ENCODE data around the gene AGMO. TPM values are rescaled to one million over a fixed set of nuclear protein-coding genes. Genes with fewer than 3 reads are reported as not detected.
A peak's percentile ranks its signal among the peaks of the same experiment; 100 is the strongest.

AGMO gene
- total RNA-seq, 1 donor, result 0.18 TPM

DNA sequence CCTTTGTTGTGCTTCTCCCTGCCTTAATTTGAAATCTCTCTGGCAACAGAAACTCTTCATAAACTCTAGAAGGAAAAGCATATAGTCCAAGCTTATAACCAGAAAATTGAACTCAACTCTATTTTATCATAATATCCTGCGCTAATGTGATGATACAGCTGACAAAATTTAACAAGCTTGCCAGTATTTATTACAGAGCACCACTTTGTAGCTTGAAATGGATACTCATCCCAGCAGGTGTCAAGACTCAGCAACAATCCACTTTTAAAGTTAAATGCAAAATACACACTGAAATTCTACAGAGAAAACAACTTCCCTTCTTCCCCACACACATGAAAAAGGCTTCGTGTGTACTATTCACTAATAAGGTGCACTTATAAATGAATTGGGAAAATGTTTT is 228.9 kb downstream of the AGMO start:
- DNase-seq (ENCODE audit: low read depth), result no peak
- TF ChIP-seq, protein P1, sequence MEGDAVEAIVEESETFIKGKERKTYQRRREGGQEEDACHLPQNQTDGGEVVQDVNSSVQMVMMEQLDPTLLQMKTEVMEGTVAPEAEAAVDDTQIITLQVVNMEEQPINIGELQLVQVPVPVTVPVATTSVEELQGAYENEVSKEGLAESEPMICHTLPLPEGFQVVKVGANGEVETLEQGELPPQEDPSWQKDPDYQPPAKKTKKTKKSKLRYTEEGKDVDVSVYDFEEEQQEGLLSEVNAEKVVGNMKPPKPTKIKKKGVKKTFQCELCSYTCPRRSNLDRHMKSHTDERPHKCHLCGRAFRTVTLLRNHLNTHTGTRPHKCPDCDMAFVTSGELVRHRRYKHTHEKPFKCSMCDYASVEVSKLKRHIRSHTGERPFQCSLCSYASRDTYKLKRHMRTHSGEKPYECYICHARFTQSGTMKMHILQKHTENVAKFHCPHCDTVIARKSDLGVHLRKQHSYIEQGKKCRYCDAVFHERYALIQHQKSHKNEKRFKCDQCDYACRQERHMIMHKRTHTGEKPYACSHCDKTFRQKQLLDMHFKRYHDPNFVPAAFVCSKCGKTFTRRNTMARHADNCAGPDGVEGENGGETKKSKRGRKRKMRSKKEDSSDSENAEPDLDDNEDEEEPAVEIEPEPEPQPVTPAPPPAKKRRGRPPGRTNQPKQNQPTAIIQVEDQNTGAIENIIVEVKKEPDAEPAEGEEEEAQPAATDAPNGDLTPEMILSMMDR (IDR thresholded peaks at IDR 0.05; ENCODE audit: insufficient read depth, low read length), result no peak
- no peak overlapping the region for H3K4me3 ChIP-seq (ENCODE audit: low read depth, low read length)

DNA sequence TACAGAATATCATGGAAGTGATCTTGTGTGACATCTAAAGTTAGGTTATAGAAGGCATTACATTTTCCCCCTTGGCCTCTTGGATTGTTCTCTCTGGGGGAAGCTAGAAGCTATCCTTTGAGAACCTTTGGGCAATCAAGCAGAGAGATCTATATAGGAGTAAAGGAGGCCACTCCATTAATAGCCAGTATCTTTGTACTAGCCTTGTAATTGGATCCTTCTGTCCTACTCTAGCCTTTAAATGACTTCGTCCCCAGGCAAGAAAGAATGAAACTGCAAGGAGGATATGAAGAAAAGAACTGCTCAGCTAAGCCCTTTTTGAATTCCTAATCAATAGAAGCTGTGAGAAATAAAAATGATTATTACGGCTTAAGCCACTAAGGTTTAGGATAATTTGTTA is 230.9 kb downstream of the AGMO start:
- DNase-seq (ENCODE audit: low read depth), result no peak
- TF ChIP-seq, protein P1 (IDR thresholded peaks at IDR 0.05; ENCODE audit: insufficient read depth, low read length), result no peak

DNA sequence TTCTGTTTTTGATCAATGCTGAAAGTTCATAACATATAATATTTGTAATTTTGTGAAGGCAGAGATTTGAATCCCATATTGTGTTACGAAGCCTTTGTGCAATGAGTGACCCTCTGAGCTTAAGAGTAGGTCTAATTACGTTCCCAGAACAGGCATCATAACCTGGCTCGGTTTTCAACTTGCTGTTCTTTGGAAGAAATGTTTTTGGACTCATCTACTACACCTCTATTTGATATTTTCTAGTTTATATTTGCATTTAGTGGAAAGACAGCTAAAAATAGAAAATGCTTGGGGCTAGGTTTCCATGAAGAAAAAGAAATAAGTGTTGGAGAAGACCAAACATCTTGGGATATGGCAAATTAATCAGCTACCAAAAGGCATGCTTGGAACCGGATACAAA is 234.8 kb downstream of the AGMO start:
- no peak overlapping the region for H3K4me3 ChIP-seq (ENCODE audit: low read depth, low read length)
- TF ChIP-seq, protein P1 (IDR thresholded peaks at IDR 0.05; ENCODE audit: insufficient read depth, low read length), result no peak
- DNase-seq (ENCODE audit: low read depth), result no peak

More for the DNA sequence above, 230.9 kb downstream of the AGMO start:
- no peak overlapping the region for H3K4me3 ChIP-seq (ENCODE audit: low read depth, low read length)

- no peak overlapping the region for H3K4me3 ChIP-seq (ENCODE audit: low read depth, low read length)
- peak; percentile 57 for DNase-seq (ENCODE audit: low read depth)
- TF ChIP-seq, protein P1 (IDR thresholded peaks at IDR 0.05; ENCODE audit: insufficient read depth, low read length), result peak; percentile 61
Measured at GRCh38 chr7:15326044-15326644, 235.7 kb downstream of the AGMO start.

GRCh38 chr7:15323550-15323949 is 238.3 kb downstream of the AGMO start:
- no peak overlapping the region for H3K4me3 ChIP-seq (ENCODE audit: low read depth, low read length)
- TF ChIP-seq, protein P1 (IDR thresholded peaks at IDR 0.05; ENCODE audit: insufficient read depth, low read length), result no peak
- DNase-seq (ENCODE audit: low read depth), result peak; percentile 27

- TF ChIP-seq, protein P1 (IDR thresholded peaks at IDR 0.05; ENCODE audit: insufficient read depth, low read length), result no peak
- H3K4me3 ChIP-seq (ENCODE audit: low read depth, low read length), result no peak overlapping the region
- no peak for DNase-seq (ENCODE audit: low read depth)
Measured at GRCh38 chr7:15317215-15317614, 244.6 kb downstream of the AGMO start.

GRCh38 chr7:15315678-15316077 is 246.1 kb downstream of the AGMO start:
- no peak for DNase-seq (ENCODE audit: low read depth)
- TF ChIP-seq, protein P1 (IDR thresholded peaks at IDR 0.05; ENCODE audit: insufficient read depth, low read length), result no peak
- no peak overlapping the region for H3K4me3 ChIP-seq (ENCODE audit: low read depth, low read length)

Data from fibroblast of the aortic adventitia (primary cell).